Epithelial cell of alveolus of lung (primary cell): ENCODE measurements around the gene MAGEA11. TPM values are rescaled to one million over a fixed set of nuclear protein-coding genes. Genes with fewer than 3 reads are reported as not detected.

Experiments used
- total RNA-seq: library from RNA; depleted of rRNA; stranded (reverse); fragments of >200 nt; gene quantifications from 2 replicates; pipeline ENCODE4 v1.2.1, GENCODE V29; 2015

The MAGEA11 gene
- total RNA-seq, result not detected in 2 replicates

GRCh38 chrX:149711545-149712236, at the start of gene MAGEA11:
TSS of gene MAGEA11 (plus strand) at chrX:149712060. CDS start at chrX:149713160, 1,100 bp downstream.

Other genes with a start within 250 kb of the MAGEA11 start
- 28.1 and 34.9 TPM in 2 replicates for gene IDS, start 206.8 kb upstream of the MAGEA11 start, total RNA-seq
- 5.9 and 7.3 TPM in 2 replicates for gene EOLA1, start 171.0 kb upstream of the MAGEA11 start, total RNA-seq
- not detected in 2 replicates for gene HSFX3, start 162.1 kb upstream of the MAGEA11 start, total RNA-seq
- gene MAGEA9B, start 124.6 kb upstream of the MAGEA11 start, total RNA-seq, result not detected in 2 replicates
- gene HSFX2, start 116.7 kb upstream of the MAGEA11 start, total RNA-seq, result 0.13 and 0.40 TPM in 2 replicates
- gene TMEM185A, start 80.3 kb upstream of the MAGEA11 start, total RNA-seq, result 10.3 and 21.6 TPM in 2 replicates
- 0.26 and 0.88 TPM in 2 replicates for gene HSFX1, start 62.0 kb downstream of the MAGEA11 start, total RNA-seq
- gene MAGEA9, start 69.9 kb downstream of the MAGEA11 start, total RNA-seq, result not detected in 2 replicates
- gene MAGEA8, start 169.1 kb downstream of the MAGEA11 start, total RNA-seq, result not detected in 2 replicates
- gene HSFX4, start 217.5 kb downstream of the MAGEA11 start, total RNA-seq, result not detected in 2 replicates
- gene EOLA2, start 226.4 kb downstream of the MAGEA11 start, total RNA-seq, result 20.1 and 34.6 TPM in 2 replicates